Activated CD8-positive, alpha-beta T cell treated with anti-CD3 and anti-CD28 coated beads for 36 hours (primary cell): Measurements from ENCODE around the gene RAB3GAP2. TPM values are rescaled to one million over a fixed set of nuclear protein-coding genes. Genes with fewer than 3 reads are reported as not detected.

Experiments
- ATAC-seq: fragments of 200-7000 bp; cut with Tn5 transposase; one replicate; pipeline ENCODE4 v1.10.0; 2021; ENCODE audit warnings: mild to moderate bottlenecking, moderate library complexity
- CTCF ChIA-PET: fragments of 350-600 bp; sonication (Branson Sonifier 250); formaldehyde crosslinking; loops from one replicate; lab custom pipeline; 2021; ENCODE audit warnings: antibody characterized with exemption; lab: Charles Lee
- POLR2A ChIA-PET: fragments of 350-600 bp; sonication (Branson Sonifier 250); formaldehyde crosslinking; loops from one replicate; lab custom pipeline; 2021; ENCODE audit warnings: antibody characterized with exemption; lab: Charles Lee
- DNase-seq: peaks from one replicate; pipeline ENCODE4 v3.0.0-alpha.2; 2020
- H3K27ac Mint-ChIP-seq: one replicate; pipeline ENCODE4 v1.8.0; 2021; ENCODE audit warnings: mild to moderate bottlenecking, mixed read lengths
- H3K27me3 Mint-ChIP-seq: one replicate; pipeline ENCODE4 v1.8.0; 2021; ENCODE audit warnings: mixed read lengths
- H3K36me3 Mint-ChIP-seq: one replicate; pipeline ENCODE4 v1.8.0; 2021; ENCODE audit warnings: low read depth, mixed read lengths
- H3K4me1 Mint-ChIP-seq: one replicate; pipeline ENCODE4 v1.8.0; 2021; ENCODE audit warnings: low read depth, mixed read lengths
- H3K4me3 Mint-ChIP-seq: one replicate; pipeline ENCODE4 v1.8.0; 2021; ENCODE audit warnings: mild to moderate bottlenecking, moderate library complexity, mixed read lengths
- H3K9me3 Mint-ChIP-seq: one replicate; pipeline ENCODE4 v1.8.0; 2021; ENCODE audit warnings: mixed read lengths
- CTCF ChIP-seq: fragments of 200-600 bp; IDR thresholded peaks from one replicate; pipeline ENCODE4 v1.8.0; 2022; ENCODE audit warnings: antibody characterized with exemption, mild to moderate bottlenecking
- intact Hi-C: fragments of 100-400 bp; cut with micrococcal nuclease; formaldehyde crosslinking; loops from one replicate; pipeline ENCODE4 v1.10.0; 2022
- microRNA-seq: library from miRNA; unstranded; fragments of <30 nt; microRNA quantifications from one replicate; pipeline ENCODE4 v1.2.0, GENCODE V29; 2022; ENCODE audit warnings: borderline microRNAs expressed, borderline replicate concordance
- total RNA-seq, 2 experiments: library from RNA; stranded (reverse); gene quantifications; one replicate each; pipeline ENCODE4 v1.2.3, GENCODE V29; 2021

The RAB3GAP2 gene
- total RNA-seq, 2 experiments from 2014 or later = 50.6 to 53.5 TPM

- intact Hi-C loops = no loop called here
- TF ChIP-seq CTCF = no peak
- ChIA-PET POLR2A (no interaction called here), CTCF (interaction anchor here (1.2 to 2.5 kb wide), 2 partner anchors 13 to 96 kb away, joined by 3 to 7 read pairs; no protein-coding TSS in a partner anchor)
- no peaks in the 10 kb centered on the region for H3K27me3 Mint-ChIP-seq
- H3K4me3 Mint-ChIP-seq = no peak overlapping the region
- peak overlapping the region; percentile 28 for H3K27ac Mint-ChIP-seq
- no peak for DNase-seq
- no peaks in the 10 kb centered on the region for H3K9me3 Mint-ChIP-seq
- H3K4me1 Mint-ChIP-seq = peaks cover 18% of the 10 kb centered on the region
- H3K36me3 Mint-ChIP-seq = peaks cover 21% of the 10 kb centered on the region
- no peak for ATAC-seq
Observed at GRCh38 chr1:220099826-220100225, 172.4 kb downstream of the RAB3GAP2 start.

Small RNA genes within 50 kb of the gene (microRNA-seq; reads per million reads assigned to microRNA genes)
- gene MIR194-1 (0.91 reads per million), gene MIR215 (not detected), gene MIR664A (99.3 reads per million, percentile 69 among the genes with 10 or more reads in this experiment)

Other genes starting within 250 kb of the RAB3GAP2 start
- 100 to 1,000 TPM; 200 to 210 TPM for gene EPRS1, start 225.9 kb downstream of the RAB3GAP2 start, total RNA-seq
- gene BPNT1, start 182.7 kb downstream of the RAB3GAP2 start, total RNA-seq = 10 to 100 TPM; 19.6 to 25.3 TPM
- gene IARS2, start 178.3 kb downstream of the RAB3GAP2 start, total RNA-seq = 10 to 100 TPM; 75.0 to 75.2 TPM